Spleen (tissue), 11 donors: ENCODE data around the gene PMVK. TPM values are rescaled to one million over a fixed set of nuclear protein-coding genes. Genes with fewer than 3 reads are reported as not detected.
A peak's percentile ranks its signal among the peaks of the same experiment; 100 is the strongest.

ENCODE experiments used
- DNase-seq: peaks from one replicate; pipeline ENCODE4 v3.0.0-alpha.2; 2020
- H3K27ac ChIP-seq, 8 donors: fragments of 200-600 bp; sonication (generic) in 7 of 8; 1 replicate in 4 of 8; 2 replicates in 4 of 8; pipeline versions ENCODE4 v1.5.0 to v1.8.0; 2016 to 2021; ENCODE audit warnings: inconsistent platforms in 4 of 8, mild to moderate bottlenecking in 4 of 8, moderate library complexity in 1 of 8
- H3K27me3 ChIP-seq, 7 donors: fragments of 200-600 bp; sonication (generic) in 6 of 7; replicated peaks in 1 of 7; 1 replicate in 4 of 7; 2 replicates in 3 of 7; pipeline versions ENCODE4 v1.5.0 to v1.8.0; 2016 to 2021; ENCODE audit warnings: inconsistent platforms in 3 of 7, mild to moderate bottlenecking in 1 of 7
- H3K36me3 ChIP-seq, 6 donors: fragments of 200-600 bp; sonication (generic) in 5 of 6; 1 replicate in 4 of 6; 2 replicates in 2 of 6; pipeline versions ENCODE4 v1.5.0 to v1.8.0; 2016 to 2021; ENCODE audit warnings: inconsistent platforms in 2 of 6
- H3K4me1 ChIP-seq, 6 donors: fragments of 200-600 bp; sonication (generic) in 5 of 6; 1 replicate in 3 of 6; 2 replicates in 3 of 6; pipeline versions ENCODE4 v1.5.0 to v1.8.0; 2016 to 2021; ENCODE audit warnings: inconsistent platforms in 3 of 6
- H3K4me3 ChIP-seq, 8 donors: fragments of 200-600 bp; sonication (generic) in 7 of 8; 1 replicate in 4 of 8; 2 replicates in 4 of 8; pipeline versions ENCODE4 v1.5.0 to v1.8.0; 2016 to 2021; ENCODE audit warnings: inconsistent platforms in 4 of 8, mild to moderate bottlenecking in 4 of 8, moderate library complexity in 2 of 8
- H3K9me3 ChIP-seq, 8 donors: fragments of 200-600 bp; sonication (generic) in 7 of 8; 1 replicate in 4 of 8; 2 replicates in 4 of 8; pipeline versions ENCODE4 v1.5.0 to v1.8.0; 2016 to 2021; ENCODE audit warnings: inconsistent platforms in 4 of 8
- CTCF ChIP-seq, 11 experiments: fragments of 200-600 bp in 7 of 11; fragments of 450-650 bp in 4 of 11; sonication (generic) in 4 of 11; IDR thresholded peaks in 8 of 11; conservative IDR thresholded peaks in 3 of 11; 1 replicate in 7 of 11; 2 replicates in 4 of 11; pipeline versions ENCODE4 v1.4.0 to v1.8.0; 2016 to 2021; ENCODE audit warnings: antibody characterized with exemption in 11 of 11, inconsistent platforms in 4 of 11, mild to moderate bottlenecking in 1 of 11
- POLR2A ChIP-seq, 3 donors: fragments of 450-650 bp; IDR thresholded peaks; one replicate each; pipeline ENCODE4 v1.5.1; 2017; ENCODE audit warnings: antibody characterized with exemption in 3 of 3, mild to moderate bottlenecking in 1 of 3
- POLR2AphosphoS5 ChIP-seq, 3 donors: sonication (generic); formaldehyde crosslinking; IDR thresholded peaks; one replicate each; pipeline ENCODE4 v1.5.1; 2017; ENCODE audit warnings: antibody characterized with exemption in 3 of 3
- WGBS, 5 donors: extraction: QIAGEN DNeasy Blood & Tissue Kit in 3 of 5; methylation state at CpG; one replicate each; pipeline versions ENCODE4 v1.1.5 to v1.1.7; 2013 to 2018; 5-methylcytosine and 5-hydroxymethylcytosine counted together
- intact Hi-C: fragments of 100-400 bp; cut with DNase I; formaldehyde crosslinking; loops from one replicate; pipeline ENCODE4 v1.15.0; 2023; ENCODE audit warnings: low total_unique reads
- polyA plus RNA-seq, 3 donors: library from polyadenylated mRNA; stranded (reverse); fragments of 200-250 nt; gene quantifications; one replicate each; pipeline ENCODE4 v1.2.1, GENCODE V29; 2013
- total RNA-seq, 7 donors: library from RNA; depleted of rRNA in 3 of 7; stranded (reverse); fragments of >200 nt in 3 of 7; fragmentation: NEBNext Ultra II Directional in 4 of 7; extraction: Animal tissue kit (Norgen Biotek cat#: 25700) in 4 of 7; gene quantifications; one replicate each; pipeline versions ENCODE4 v1.1.0 to v1.2.1, GENCODE V29; 2016 to 2021
- donor health status: healthy with polysubstance abuse.
- donor health status: DM: no; HTN: no; CAD: no; lungs with moderate emphysema.
- donor health status: DM: no; HTN: no; CAD: no.
- donor health status: Bipolar disorder and iron deficiency.
- donor health status: healthy.
- donor health status: DM: no; HTN: no; CAD: no.
- donor health status: DM: yes; HTN: yes; CAD: no.

The PMVK gene
- total and polyA plus RNA-seq, 10 donors: 12.4 to 68.8 (median 35.4) TPM

- Histone ChIP-seq H3K27me3 (no peaks in the 10 kb centered on the region), H3K4me3 (peak overlapping the region; percentile 80 to 97 (median 88)), H3K9me3 (no peaks in the 10 kb centered on the region), H3K27ac (peak overlapping the region; percentile 85 to 99 (median 98)), H3K4me1 (peaks cover 23 to 95% (median 59%) of the 10 kb centered on the region in 6 donors), H3K36me3 (peaks cover 0 to 70% (median 61%) of the 10 kb centered on the region in 6 donors)
- TF ChIP-seq CTCF (IDR thresholded peaks at IDR 0.05 in 8 of 11, conservative IDR thresholded peaks at IDR 0.05 in 3 of 11) (no peak), POLR2AphosphoS5 (IDR thresholded peaks at IDR 0.05) (peak in 1 of 3 donors; percentile 3)
- WGBS, 5 donors: 2 to 4% (median 3%) methylated on average over 18 to 25 of the region's 25 CpGs
- peak; percentile 84 for DNase-seq
- intact Hi-C loops: loop anchor here (5.0 kb wide), 1 partner anchor 40 kb away; the partner anchor contains the start of gene ZBTB7B
Observed at GRCh38 chr1:154962156-154962749, 25.7 kb upstream of the PMVK start.

GRCh38 chr1:154961207-154962155, 25.0 kb upstream of the PMVK start, which contains the start of gene PYGO2:
Gene PYGO2, minus strand, starts transcription at chr1:154961782. Its CDS starts 206 bp downstream, at chr1:154961576.
- intact Hi-C loops: loop anchor here (5.0 kb wide), 1 partner anchor 41 kb away; the partner anchor contains the start of gene ZBTB7B
- TF ChIP-seq CTCF (IDR thresholded peaks at IDR 0.05 in 8 of 11, conservative IDR thresholded peaks at IDR 0.05 in 3 of 11) (peak; percentile 33 to 80 (median 69)), POLR2AphosphoS5 (IDR thresholded peaks at IDR 0.05) (peak; percentile 93 to 97 (median 95)), POLR2A (IDR thresholded peaks at IDR 0.05) (peak in 2 of 3 donors; percentile 59 to 81)
- H3K4me1 ChIP-seq: peaks cover 27 to 95% (median 59%) of the 10 kb centered on the region in 6 donors
- peak within 1 kb of the TSS; percentile 80 to 97 (median 88) for H3K4me3 ChIP-seq
- H3K36me3 ChIP-seq: peaks cover 0 to 62% (median 54%) of the 10 kb centered on the region in 6 donors
- DNase-seq: peak; percentile 96
- no peaks in the 10 kb centered on the region for H3K27me3 ChIP-seq
- H3K27ac ChIP-seq: peak within 1 kb of the TSS; percentile 85 to 99 (median 98)
- H3K9me3 ChIP-seq: no peaks in the 10 kb centered on the region
- 0 to 2% (median 0%) methylated on average over 24 to 93 of the region's 93 CpGs for WGBS, 5 donors

- intact Hi-C loops: loop anchor here (5.0 kb wide), 1 partner anchor 42 kb away; the partner anchor contains the start of gene ZBTB7B
- Histone ChIP-seq H3K4me3 (peak overlapping the region; percentile 80 to 97 (median 88)), H3K4me1 (peaks cover 29 to 93% (median 60%) of the 10 kb centered on the region in 6 donors), H3K27me3 (no peaks in the 10 kb centered on the region), H3K27ac (peak overlapping the region; percentile 85 to 99 (median 98)), H3K9me3 (no peaks in the 10 kb centered on the region), H3K36me3 (peaks cover 0 to 53% (median 45%) of the 10 kb centered on the region in 6 donors)
- WGBS, 5 donors: 8 to 27% (median 14%) methylated on average over 10 of the region's 10 CpGs
- peak; percentile 51 for DNase-seq
- no peak for TF ChIP-seq POLR2AphosphoS5 (IDR thresholded peaks at IDR 0.05)
- no peak for TF ChIP-seq POLR2A (IDR thresholded peaks at IDR 0.05)
- TF ChIP-seq CTCF (IDR thresholded peaks at IDR 0.05 in 8 of 11, conservative IDR thresholded peaks at IDR 0.05 in 3 of 11): no peak
Observed at GRCh38 chr1:154960446-154961136, 24.1 kb upstream of the PMVK start.
